Stimulated activated CD4-positive, alpha-beta T cell treated with anti-CD3 and anti-CD28 coated beads, Interleukin-4, amount 100 ng/mL, for 4 hours (primary cell): ENCODE results near the gene TBC1D14.

Source experiments
- DNase-seq, 2 experiments: peaks; one replicate each; pipeline ENCODE4 v3.0.0-alpha.2; 2020

Gene TBC1D14

GRCh38 chr4:6932475-6932874 is 22.8 kb downstream of the TBC1D14 start:
- DNase-seq: no peak

- DNase-seq: no peak
Measured at GRCh38 chr4:6932918-6933317, 23.3 kb downstream of the TBC1D14 start.

DNA sequence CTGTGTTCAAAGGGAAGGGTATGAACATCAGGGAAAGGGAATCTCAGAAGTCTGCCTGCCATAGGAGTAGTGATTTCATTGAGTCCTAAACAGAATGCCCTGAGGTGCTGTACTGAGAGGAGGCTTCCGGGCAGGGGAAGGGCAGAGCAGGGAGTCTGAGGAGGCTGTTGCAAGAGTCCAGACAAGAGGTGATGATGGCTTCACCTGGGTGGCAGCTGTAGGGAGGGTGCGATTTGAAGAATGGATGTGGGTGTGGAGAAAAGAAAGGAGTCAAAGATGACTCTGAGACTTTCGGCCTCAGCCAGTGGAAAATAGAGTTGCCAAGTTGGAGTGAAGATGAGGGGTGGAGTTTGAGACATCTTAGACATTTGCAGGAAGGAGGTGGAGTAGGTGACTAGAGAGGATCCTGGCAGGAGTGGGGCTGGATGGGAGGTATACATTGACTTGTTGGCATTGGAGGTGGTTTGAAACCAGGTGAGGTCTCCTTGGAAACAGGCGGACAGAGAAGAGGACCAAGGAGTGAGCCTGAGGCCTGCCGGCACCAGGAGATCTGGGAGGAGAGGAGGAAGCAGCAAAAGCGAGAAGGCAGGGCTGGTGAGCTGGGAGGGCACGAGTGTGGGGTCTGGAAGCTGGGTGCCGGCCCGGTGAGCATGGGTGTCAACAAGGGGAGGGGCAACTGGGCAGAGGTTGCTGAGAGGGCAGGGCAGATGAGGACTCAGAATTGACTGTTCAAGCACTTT is 24.2 kb downstream of the TBC1D14 start:
- no peak for DNase-seq

DNA sequence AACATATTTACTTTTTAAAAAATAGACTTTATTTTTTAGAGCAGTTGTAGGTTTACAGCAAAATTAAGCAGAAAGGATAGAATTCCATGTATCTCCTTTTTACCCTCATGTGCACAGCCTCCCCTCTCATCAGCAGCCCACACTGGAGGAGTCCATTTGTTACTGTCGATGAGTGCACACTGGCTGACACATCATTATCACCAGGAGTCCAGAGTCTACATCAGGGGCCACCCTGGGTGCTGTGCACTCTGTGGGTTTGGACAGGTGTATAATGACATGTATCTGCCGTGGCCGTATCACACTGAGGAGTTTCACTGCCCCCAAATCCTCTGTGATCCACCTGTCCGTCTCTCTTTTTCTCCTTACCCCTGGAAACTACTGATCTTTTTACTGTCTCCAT is 26.3 kb downstream of the TBC1D14 start:
- no peak for DNase-seq

DNA sequence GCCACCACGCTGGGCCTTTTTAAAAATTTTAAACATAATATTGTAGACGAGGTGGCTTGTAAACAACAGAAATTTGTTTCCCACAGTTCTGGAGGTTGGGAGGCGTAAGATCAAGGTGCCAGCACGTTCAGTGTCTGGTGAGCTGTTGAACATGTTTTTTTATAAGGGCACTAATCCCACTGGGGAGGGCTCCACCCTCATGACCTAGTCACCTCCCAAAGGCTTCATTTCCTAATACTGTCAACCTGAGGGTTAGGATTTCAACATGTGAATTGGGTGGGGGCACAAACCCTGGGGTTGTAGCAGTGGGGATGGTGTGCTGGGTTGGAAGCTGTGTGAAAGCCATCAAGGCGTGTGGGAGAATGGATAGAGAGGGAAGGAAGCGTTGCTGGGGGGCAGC is 27.6 kb downstream of the TBC1D14 start:
- no peak for DNase-seq

GRCh38 chr4:6937754-6938153 is 28.1 kb downstream of the TBC1D14 start:
- DNase-seq: no peak

DNA sequence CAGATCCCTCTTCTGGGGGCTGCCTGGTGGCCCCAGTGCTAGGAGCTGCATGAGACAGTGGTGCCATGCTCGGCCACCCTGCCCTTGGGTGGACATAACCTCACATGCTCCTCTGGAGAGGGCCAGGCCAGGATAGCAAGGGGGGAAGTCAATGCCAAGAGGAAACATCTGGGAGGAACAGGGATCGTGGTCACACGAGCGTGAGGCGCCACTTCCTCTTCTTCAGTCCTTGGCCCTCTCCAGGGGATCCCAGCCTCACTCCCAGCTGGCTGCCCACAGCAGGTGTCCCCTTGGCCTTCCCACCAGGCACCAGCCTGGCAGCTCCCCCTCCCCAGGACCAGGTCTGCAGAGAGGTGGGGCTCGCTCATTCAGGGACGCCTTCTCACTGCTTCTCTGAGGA is 28.6 kb downstream of the TBC1D14 start:
- DNase-seq: no peak

DNA sequence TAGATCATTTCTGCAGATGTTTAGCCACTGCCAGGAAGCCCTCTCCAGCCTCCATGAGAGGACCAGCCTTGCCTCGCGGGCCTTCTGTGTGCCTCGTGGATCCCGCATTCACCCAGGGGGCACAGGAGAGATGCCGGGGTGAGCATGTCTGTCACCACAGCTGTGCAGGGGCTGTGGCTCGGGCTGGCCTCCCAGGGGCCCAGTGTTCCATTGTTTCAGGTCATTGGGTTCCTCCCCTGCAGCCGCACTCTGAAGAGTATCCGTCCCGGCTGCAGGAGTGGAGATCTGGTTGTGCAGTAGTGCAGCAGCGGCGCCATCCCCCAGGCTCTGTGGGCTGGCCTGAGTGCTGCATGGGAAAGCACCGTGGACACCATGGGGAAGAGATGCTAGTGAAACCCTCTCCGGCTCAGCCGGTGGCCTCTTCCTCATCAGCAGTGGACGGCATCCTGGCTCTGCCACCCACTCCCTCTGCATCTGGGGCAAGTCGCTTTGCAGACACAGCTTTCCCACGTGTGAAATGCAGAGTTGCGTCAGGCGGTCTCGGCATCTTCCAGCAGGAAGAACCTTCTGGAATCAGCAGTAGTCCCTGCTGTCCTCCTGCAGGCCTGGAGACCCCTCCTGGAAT is 29.1 kb downstream of the TBC1D14 start:
- no peak for DNase-seq

- DNase-seq: no peak
Measured at GRCh38 chr4:6939761-6940743, 30.4 kb downstream of the TBC1D14 start.

GRCh38 chr4:6940744-6941137 is 31.1 kb downstream of the TBC1D14 start:
- no peak for DNase-seq

DNA sequence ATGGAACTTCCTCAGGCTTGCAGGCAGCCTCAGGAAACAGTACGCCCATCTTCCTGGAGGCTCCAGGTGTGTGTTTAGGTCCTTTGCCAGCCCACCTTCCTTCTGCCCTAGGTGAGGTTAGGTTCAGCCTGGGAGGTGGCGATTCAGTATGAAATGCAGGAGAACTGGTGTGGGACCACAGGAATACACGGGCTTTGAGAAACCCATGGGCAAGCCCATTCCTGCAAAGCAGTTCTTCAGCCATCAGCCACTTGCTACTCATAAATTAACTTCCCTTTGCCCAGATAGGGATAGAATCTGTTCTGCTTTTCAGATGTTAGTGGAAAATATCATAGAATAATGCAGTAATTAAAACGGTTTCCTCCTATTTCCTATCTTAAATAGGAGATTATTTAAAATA is 32.2 kb downstream of the TBC1D14 start:
- no peak for DNase-seq

- DNase-seq: peak; percentile 21 to 38
Measured at GRCh38 chr4:6942238-6942800, 32.7 kb downstream of the TBC1D14 start.

DNA sequence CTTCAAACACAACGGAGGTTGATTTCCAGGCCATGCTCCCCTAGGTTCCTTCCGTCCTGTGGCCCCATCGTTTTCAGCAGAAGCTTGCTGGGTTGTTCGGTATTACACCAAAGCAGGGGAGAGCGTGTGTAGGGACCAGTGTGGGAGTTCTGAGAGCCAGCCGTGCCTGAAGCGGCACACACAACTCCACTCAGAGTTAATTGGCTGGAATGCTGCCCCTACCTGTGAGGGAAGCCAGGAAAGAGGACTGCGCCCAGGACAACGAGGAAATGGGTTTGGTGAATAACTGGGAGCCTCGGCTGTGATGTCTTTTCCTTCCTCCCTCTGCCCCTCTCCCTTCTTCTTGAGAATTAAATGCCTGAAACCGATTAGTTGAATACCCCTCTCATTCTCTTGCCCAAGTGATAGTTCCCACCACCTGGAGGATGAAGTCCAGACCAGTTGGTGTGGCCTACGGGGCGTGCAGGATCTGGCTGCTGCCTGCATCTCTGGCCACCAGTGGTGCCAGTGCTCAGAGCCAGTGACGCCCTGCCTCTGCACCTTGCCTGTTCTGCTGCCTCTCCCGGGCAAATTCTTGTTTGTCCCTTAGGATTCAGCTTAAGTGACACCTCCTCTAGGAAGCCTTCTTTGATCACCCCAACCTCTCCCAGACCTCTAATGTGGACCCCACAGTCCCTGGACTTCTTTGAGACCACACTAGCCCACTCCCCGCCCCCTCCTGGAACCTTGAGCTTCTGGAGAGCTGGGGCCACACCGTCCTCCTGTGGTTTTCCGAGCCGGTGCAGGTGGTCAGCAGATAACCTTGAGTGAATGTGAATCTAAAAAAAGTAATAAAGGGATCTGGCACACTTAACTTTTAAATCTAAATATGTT is 33.6 kb downstream of the TBC1D14 start:
- no peak for DNase-seq

GRCh38 chr4:6943885-6944225 is 34.2 kb downstream of the TBC1D14 start:
- no peak for DNase-seq

DNA sequence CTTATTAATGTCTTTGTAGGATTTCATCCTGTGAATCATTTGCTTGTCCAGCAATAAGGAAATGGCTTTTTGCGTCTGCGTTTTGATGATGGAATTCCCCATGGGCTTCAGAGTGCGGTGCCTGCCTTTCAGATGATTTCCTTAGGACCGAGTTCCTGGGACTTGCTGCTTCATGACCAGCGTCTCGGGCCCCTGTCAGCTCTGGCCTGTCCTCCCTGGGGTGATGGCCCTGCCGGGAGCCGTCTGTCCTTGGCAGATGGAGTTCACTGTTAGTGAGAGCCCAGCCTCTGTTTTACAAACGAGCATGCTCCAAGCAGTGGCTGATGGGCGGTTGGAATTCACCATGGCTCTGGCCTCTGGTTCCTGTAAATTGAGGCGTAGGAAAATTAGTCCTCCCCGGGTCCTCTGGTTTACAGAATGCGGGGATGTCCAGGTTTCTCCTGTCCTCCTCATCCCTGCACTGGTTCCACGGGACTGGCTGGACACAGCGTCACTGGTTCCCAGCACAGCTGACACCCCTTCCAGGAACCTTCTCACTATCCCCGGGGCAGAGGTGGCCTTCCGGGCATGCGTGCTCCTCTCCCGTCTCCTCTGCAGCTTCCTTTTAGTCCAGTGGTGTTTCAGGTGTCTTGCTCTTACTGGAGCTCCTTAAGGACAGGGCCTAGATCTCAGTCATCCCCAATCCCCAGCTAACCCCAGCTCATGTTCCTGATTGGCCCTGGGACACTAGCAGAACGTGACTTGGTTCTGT is 34.9 kb downstream of the TBC1D14 start:
- DNase-seq: no peak

DNA sequence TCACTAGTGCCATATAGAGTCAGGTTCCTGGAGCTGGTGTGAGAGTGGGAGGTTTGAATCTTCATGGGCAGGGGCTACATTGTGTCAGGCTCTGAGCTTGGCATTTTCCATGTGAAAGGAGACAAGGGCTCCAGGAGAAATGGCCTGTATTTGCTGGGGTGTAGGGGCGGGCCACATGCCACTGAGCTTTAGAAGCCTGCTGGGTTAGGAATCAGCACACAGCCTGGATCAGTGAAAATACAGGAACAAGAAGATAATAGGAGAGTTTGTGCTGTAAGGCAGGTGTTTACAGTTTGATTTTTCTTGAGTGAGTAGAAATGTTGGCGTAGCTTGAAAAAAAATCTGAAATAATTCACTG is 35.4 kb downstream of the TBC1D14 start:
- no peak for DNase-seq

DNA sequence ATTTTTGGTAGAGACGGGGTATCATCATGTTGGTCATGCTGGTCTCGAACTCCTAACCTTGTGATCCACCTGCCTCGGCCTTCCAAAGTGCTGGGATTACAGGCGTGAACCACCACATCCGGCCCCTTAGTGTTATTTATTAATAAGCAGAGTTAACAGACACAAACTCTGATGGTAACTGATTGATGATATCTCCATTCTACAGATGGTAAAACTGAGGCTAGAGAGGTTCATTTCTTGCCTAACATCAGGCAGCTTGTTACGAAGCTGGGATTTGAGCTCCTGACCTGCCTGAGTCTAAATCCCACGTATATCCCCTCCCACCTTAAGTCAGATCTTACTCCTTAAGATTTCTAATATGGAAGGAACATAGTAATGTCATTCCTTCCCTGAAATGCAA is 36.9 kb downstream of the TBC1D14 start:
- DNase-seq: no peak

DNA sequence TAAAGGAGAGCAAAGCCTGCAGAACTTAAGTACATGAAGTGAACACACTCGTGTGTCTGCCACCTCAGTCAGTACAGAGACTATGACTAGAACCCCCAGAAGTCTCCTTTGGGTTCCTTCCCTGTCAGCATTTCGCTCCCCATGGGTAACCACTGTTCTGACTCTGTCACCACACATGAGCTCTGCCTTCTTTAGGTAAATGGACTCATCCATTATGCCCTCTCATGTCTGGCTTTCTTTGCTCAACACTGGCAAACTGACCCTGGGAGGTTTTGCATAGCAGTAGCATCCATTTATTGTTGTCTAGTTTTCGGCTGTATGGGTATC is 38.5 kb downstream of the TBC1D14 start:
- no peak for DNase-seq

DNA sequence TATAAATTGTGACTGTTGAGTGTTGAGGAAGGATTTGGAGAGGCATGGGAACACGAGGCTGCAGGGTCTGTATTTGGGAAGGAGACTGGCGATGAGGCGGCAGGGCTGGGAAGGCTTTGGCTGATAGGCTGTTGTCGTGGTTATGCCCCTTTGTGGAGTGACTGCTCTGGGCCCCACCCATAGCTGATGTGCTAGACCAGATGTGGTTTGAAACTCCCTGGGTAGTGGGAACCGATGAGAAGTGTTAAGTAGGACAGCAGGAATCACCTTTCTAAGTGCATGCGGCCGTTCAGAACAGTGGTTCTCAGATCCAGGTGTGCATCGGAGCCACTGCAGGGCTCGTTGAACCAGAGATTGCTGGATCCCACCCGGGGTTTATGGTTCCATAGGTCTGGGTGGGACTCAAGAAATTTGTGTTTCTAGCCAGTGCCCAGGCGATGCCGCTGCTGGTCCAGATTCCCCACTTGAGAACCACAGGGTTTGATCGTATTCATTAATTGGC is 42.3 kb downstream of the TBC1D14 start:
- no peak for DNase-seq

GRCh38 chr4:6953751-6954380 is 44.2 kb downstream of the TBC1D14 start:
- no peak for DNase-seq

GRCh38 chr4:6955261-6955911 is 45.8 kb downstream of the TBC1D14 start:
- no peak for DNase-seq
